Glutamatergic neuron (in vitro differentiated cells): ENCODE measurements around the gene LRRC45. TPM values are rescaled to one million over a fixed set of nuclear protein-coding genes. Genes with fewer than 3 reads are reported as not detected.

Experiments
- DNase-seq: peaks from one replicate; pipeline ENCODE4 v3.0.0; 2022
- H3K27ac Mint-ChIP-seq: one replicate; pipeline ENCODE4 v1.8.0; 2020; ENCODE audit warnings: mild to moderate bottlenecking, mixed read lengths, inconsistent platforms; ENCODE audit not compliant: unreplicated experiment
- H3K27me3 Mint-ChIP-seq: one replicate; pipeline ENCODE4 v1.8.0; 2020; ENCODE audit warnings: mild to moderate bottlenecking, moderate library complexity, mixed read lengths, inconsistent platforms; ENCODE audit not compliant: unreplicated experiment
- H3K36me3 Mint-ChIP-seq: one replicate; pipeline ENCODE4 v1.8.0; 2020; ENCODE audit warnings: mild to moderate bottlenecking, mixed read lengths, inconsistent platforms; ENCODE audit not compliant: unreplicated experiment
- H3K4me1 Mint-ChIP-seq: one replicate; pipeline ENCODE4 v1.8.0; 2020; ENCODE audit warnings: mild to moderate bottlenecking, low read depth, mixed read lengths, inconsistent platforms; ENCODE audit not compliant: unreplicated experiment
- H3K4me3 Mint-ChIP-seq: one replicate; pipeline ENCODE4 v1.8.0; 2020; ENCODE audit warnings: mild to moderate bottlenecking, mixed read lengths, inconsistent platforms; ENCODE audit not compliant: unreplicated experiment
- H3K9me3 Mint-ChIP-seq: one replicate; pipeline ENCODE4 v1.8.0; 2020; ENCODE audit warnings: mild to moderate bottlenecking, moderate library complexity, mixed read lengths, inconsistent platforms; ENCODE audit not compliant: unreplicated experiment
- CTCF ChIP-seq: fragments of 200-600 bp; sonication (generic); IDR thresholded peaks from one replicate; pipeline ENCODE4 v1.5.0; 2021; ENCODE audit not compliant: partially characterized antibody, unreplicated experiment
- total RNA-seq: library from RNA; stranded (reverse); fragmentation: NEBNext Ultra II Directional; extraction: Animal tissue kit (Norgen Biotek cat#: 25700); gene quantifications from one replicate; pipeline ENCODE4 v1.2.1, GENCODE V29; 2021; ENCODE audit not compliant: unreplicated experiment

Gene LRRC45
- total RNA-seq, 1 donor from 2014 or later = 29.6 TPM

- peaks cover 5% of the 10 kb centered on the region for H3K36me3 Mint-ChIP-seq
- no peak for TF ChIP-seq CTCF
- peaks cover 3% of the 10 kb centered on the region for H3K27me3 Mint-ChIP-seq
- H3K4me1 Mint-ChIP-seq = peaks cover 13% of the 10 kb centered on the region
- H3K4me3 Mint-ChIP-seq = no peak overlapping the region
- peaks cover 10% of the 10 kb centered on the region for H3K9me3 Mint-ChIP-seq
- DNase-seq = no peak
- peak overlapping the region; percentile 72 for H3K27ac Mint-ChIP-seq
These were observed 32.0 kb upstream of the LRRC45 start for GRCh38 chr17:81990836-81991683.

DNA sequence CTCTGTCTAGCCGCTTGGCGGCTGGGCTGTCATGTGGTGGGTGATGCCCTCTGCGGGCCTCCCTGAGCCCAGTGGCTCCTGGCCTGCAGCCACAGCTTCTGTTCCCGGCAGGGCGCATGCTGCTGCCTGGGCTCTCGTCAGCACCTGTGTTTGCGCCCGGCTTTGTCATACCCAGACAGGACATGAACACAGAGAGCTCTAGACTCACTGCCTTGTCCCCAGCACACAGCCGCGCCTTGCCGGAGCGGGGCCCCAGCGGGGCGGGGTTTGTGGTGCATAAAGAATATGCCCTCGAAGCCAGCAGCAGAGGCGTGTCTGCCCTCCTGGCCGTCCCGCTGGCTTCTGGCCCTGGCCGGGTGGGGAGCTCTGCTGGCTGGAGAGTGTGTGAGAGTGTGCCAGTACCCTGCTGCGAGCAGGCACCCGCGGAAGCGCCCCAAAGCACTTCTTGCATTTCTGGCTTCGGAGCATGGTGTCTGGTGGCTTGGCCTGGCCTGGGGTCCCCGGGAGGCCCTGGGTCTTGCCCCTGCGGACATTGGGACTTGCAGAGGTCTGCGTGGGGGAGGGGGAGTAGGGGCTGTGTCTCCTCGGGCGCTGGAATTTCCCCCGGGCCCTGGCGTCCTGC is 31.3 kb upstream of the LRRC45 start:
- no peak for TF ChIP-seq CTCF
- DNase-seq = no peak
- peak overlapping the region; percentile 62 for H3K27ac Mint-ChIP-seq
- H3K36me3 Mint-ChIP-seq = peaks cover 5% of the 10 kb centered on the region
- H3K4me1 Mint-ChIP-seq = peaks cover 13% of the 10 kb centered on the region
- no peak overlapping the region for H3K4me3 Mint-ChIP-seq
- peaks cover 10% of the 10 kb centered on the region for H3K9me3 Mint-ChIP-seq
- peaks cover 3% of the 10 kb centered on the region for H3K27me3 Mint-ChIP-seq

DNA sequence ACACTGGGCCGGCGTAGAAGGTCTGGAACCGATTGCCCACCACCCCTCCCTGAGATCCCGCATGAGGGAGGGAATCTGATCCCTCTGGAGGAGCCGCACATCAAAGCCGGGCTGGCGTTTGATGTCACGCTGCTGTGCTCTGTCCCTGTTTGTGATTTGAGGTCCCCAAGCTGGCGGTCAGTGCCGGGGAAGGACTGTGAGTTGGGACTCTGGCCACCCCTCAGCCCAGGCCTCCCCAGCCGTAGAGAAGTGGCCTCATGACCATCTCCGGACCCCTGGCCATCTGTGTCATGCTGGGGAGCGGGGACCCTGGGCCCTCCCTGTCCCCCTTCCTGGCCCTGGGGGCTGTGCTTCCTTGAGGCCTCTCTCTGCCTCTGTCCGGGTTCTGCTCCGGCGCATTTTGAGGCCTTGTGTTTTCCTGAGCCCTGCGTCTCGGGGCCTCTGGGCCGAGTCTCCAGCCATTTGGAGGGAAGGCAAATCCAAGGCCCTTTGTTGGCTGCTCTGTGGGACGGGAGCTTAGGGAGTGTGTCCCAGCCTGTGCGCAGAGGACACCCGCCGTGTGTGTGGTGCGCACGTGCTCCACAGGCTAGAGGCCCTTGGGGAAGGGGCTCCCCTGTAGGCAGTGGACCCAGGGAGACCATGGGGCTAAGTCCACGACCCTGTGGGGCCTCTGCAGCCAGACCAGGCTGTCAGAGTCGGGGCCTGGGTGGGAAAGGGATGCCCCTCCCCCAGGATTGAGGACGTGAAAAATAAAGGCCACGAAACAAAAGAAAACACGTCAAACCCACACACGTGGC is 30.6 kb upstream of the LRRC45 start:
- H3K27ac Mint-ChIP-seq = peak overlapping the region; percentile 62
- peaks cover 10% of the 10 kb centered on the region for H3K9me3 Mint-ChIP-seq
- H3K4me1 Mint-ChIP-seq = peaks cover 13% of the 10 kb centered on the region
- H3K36me3 Mint-ChIP-seq = peaks cover 5% of the 10 kb centered on the region
- peaks cover 5% of the 10 kb centered on the region for H3K27me3 Mint-ChIP-seq
- peak; percentile 24 for DNase-seq
- no peak for TF ChIP-seq CTCF
- H3K4me3 Mint-ChIP-seq = no peak overlapping the region

- peaks cover 5% of the 10 kb centered on the region for H3K27me3 Mint-ChIP-seq
- H3K36me3 Mint-ChIP-seq = peaks cover 5% of the 10 kb centered on the region
- peaks cover 10% of the 10 kb centered on the region for H3K9me3 Mint-ChIP-seq
- peak overlapping the region; percentile 57 for H3K4me3 Mint-ChIP-seq
- H3K4me1 Mint-ChIP-seq = peaks cover 14% of the 10 kb centered on the region
- TF ChIP-seq CTCF = no peak
- DNase-seq = peak; percentile 18
- peak overlapping the region; percentile 77 for H3K27ac Mint-ChIP-seq
These were observed 29.1 kb upstream of the LRRC45 start for GRCh38 chr17:81993729-81994592.
